T-cell (primary cell): Measurements from ENCODE around the gene ZC3H13. TPM values are rescaled to one million over a fixed set of nuclear protein-coding genes. Genes with fewer than 3 reads are reported as not detected.

Experiments used
- ATAC-seq, 4 experiments: fragments of 200-7000 bp in 3 of 4; fragments of 150-1000 bp in 1 of 4; cut with Tn5 transposase; replicated peaks in 1 of 4; 1 replicate in 3 of 4; 2 replicates in 1 of 4; pipeline ENCODE4 v1.10.0; 2021; ENCODE audit warnings: moderate library complexity in 3 of 4, mild to moderate bottlenecking in 2 of 4, moderate number of reproducible peaks in 1 of 4
- CTCF ChIA-PET, 2 donors: fragments of 300-600 bp; sonication (Branson Sonifier 250); formaldehyde crosslinking; loops; one replicate each; lab custom pipeline; 2022; ENCODE audit warnings: antibody characterized with exemption in 2 of 2; lab: Charles Lee
- POLR2A ChIA-PET, 2 donors: fragments of 300-600 bp; sonication (Branson Sonifier 250); formaldehyde crosslinking; loops; one replicate each; lab custom pipeline; 2022; ENCODE audit warnings: antibody characterized with exemption in 2 of 2; lab: Charles Lee
- DNase-seq, 35 experiments: peaks; one replicate each; pipeline versions ENCODE4 v3.0.0 to v3.0.0-alpha.2; 2013 to 2023
- H3K27ac ChIP-seq: one replicate; pipeline ENCODE4 v1.5.1; 2013; ENCODE audit warnings: low read length
- H3K27me3 ChIP-seq, 2 experiments: replicated peaks in 1 of 2; 1 replicate in 1 of 2; 2 replicates in 1 of 2; pipeline versions ENCODE4 v1.6.1 to v1.7.0; 2013; ENCODE audit warnings: low read length in 1 of 2, mixed read lengths in 1 of 2; ENCODE audit not compliant: control insufficient read depth in 2 of 2, insufficient read depth in 2 of 2; ENCODE audit errors: extremely low read depth in 1 of 2
- H3K36me3 ChIP-seq, 2 donors: 1 replicate in 1 of 2; 2 replicates in 1 of 2; pipeline versions ENCODE4 v1.6.1 to v1.7.0; 2013; ENCODE audit warnings: low read length in 1 of 2; ENCODE audit not compliant: control insufficient read depth in 2 of 2, insufficient read depth in 1 of 2; ENCODE audit errors: extremely low read depth in 1 of 2
- H3K4me1 ChIP-seq, 2 experiments: 1 replicate in 1 of 2; 2 replicates in 1 of 2; pipeline versions ENCODE4 v1.6.1 to v1.7.0; 2013; ENCODE audit warnings: low read length in 2 of 2, mixed read lengths in 1 of 2; ENCODE audit not compliant: insufficient read depth in 2 of 2, control insufficient read depth in 1 of 2; ENCODE audit errors: extremely low read depth in 1 of 2
- H3K4me3 ChIP-seq, 2 donors: 1 replicate in 1 of 2; 2 replicates in 1 of 2; pipeline versions ENCODE4 v1.5.1 to v1.7.0; 2013; ENCODE audit warnings: mild to moderate bottlenecking in 2 of 2, low read length in 1 of 2, moderate library complexity in 1 of 2; ENCODE audit not compliant: control insufficient read depth in 1 of 2; ENCODE audit errors: extremely low read depth in 1 of 2
- H3K9me3 ChIP-seq: 2 replicates; pipeline ENCODE4 v1.7.0; 2013
- H3K27ac Mint-ChIP-seq, 2 donors: one replicate each; pipeline ENCODE4 v1.8.0; 2020 to 2021; ENCODE audit warnings: mild to moderate bottlenecking in 2 of 2, mixed read lengths in 2 of 2
- H3K27me3 Mint-ChIP-seq, 2 donors: one replicate each; pipeline ENCODE4 v1.8.0; 2021 to 2022; ENCODE audit warnings: mixed read lengths in 2 of 2
- H3K36me3 Mint-ChIP-seq: one replicate; pipeline ENCODE4 v1.8.0; 2021; ENCODE audit warnings: mixed read lengths
- H3K4me1 Mint-ChIP-seq, 3 donors: one replicate each; pipeline ENCODE4 v1.8.0; 2020 to 2022; ENCODE audit warnings: mixed read lengths in 3 of 3, mild to moderate bottlenecking in 1 of 3
- H3K4me3 Mint-ChIP-seq, 3 donors: one replicate each; pipeline ENCODE4 v1.8.0; 2020 to 2022; ENCODE audit warnings: mild to moderate bottlenecking in 3 of 3, mixed read lengths in 3 of 3, moderate library complexity in 3 of 3
- H3K9me3 Mint-ChIP-seq, 3 donors: one replicate each; pipeline ENCODE4 v1.8.0; 2020 to 2022; ENCODE audit warnings: mixed read lengths in 3 of 3
- WGBS: methylation state at CpG from one replicate; pipeline ENCODE4 v1.1.5; 2013; ENCODE audit warnings: missing lambda C conversion rate; ENCODE audit not compliant: insufficient coverage; 5-methylcytosine and 5-hydroxymethylcytosine counted together
- total RNA-seq, 35 experiments: library from RNA in 6 of 35; stranded (reverse) in 6 of 35; fragments of 120-200 nt in 1 of 35; gene quantifications; one replicate each; pipeline versions ENCODE4 v1.2.1 to v1.2.4 and lab custom pipeline; 2013 to 2026

The ZC3H13 gene
- total RNA-seq, 5 donors from 2014 or later (not counting 1 experiment from before 2014, with no cell fraction given) = 41.9 to 61.5 (median 58.4) TPM

DNA sequence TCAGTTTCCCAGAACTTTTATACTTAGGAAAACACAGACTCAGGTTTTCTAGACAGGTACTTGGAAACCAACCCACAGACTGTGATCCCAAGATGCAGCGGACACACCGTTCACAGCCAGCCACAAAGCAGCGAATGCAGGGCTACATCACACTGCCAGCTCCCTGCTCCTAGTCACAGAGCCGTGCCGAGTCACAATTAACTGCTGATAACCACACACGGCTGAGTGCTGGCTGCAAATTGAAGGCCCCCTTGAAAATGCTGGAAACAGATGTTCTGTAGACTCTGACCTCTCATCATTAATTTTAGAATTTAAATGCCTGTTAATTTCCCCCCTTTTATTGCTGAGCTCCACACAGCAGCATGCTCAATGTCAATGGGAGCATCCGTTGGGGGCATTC is 122.4 kb downstream of the ZC3H13 start:
- WGBS = 88% methylated on average over 5 of the region's 7 CpGs
- Histone ChIP-seq H3K4me3 (no peak overlapping the region), H3K36me3 (no peaks in the 10 kb centered on the region), H3K27me3 (peaks cover 0 to 18% of the 10 kb centered on the region in 2 experiments), H3K9me3 (no peaks in the 10 kb centered on the region), H3K4me1 (no peaks in the 10 kb centered on the region), H3K27ac (no peak overlapping the region)
- Mint-ChIP-seq H3K27ac (no peak overlapping the region), H3K9me3 (no peaks in the 10 kb centered on the region), H3K4me3 (no peak overlapping the region), H3K4me1 (peaks cover 0 to 8% (median 0%) of the 10 kb centered on the region in 3 donors), H3K36me3 (no peaks in the 10 kb centered on the region), H3K27me3 (peaks cover 5 to 18% of the 10 kb centered on the region in 2 donors)
- ChIA-PET CTCF (no interaction called here), POLR2A (no interaction called here)
- DNase-seq (no peak), ATAC-seq (no peak)

DNA sequence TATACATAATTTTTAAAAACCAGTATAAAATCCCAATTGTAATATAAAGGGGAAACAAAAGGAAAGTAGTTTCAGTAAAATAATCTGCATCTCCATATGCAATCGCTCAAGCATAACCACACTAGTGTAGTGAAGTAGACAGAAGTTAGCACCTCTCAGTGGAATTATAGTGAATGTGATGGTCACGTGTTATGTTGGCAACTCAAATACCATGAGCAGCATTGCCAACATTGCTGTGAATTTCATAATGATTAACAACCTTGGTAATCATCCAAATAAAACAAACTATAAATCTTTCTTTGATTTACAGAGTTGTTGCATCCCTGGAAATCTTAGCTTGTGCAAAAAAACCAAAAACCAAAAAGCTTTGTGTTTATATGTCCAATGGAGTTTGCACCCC is 123.7 kb downstream of the ZC3H13 start:
- POLR2A ChIA-PET = no interaction called here
- H3K36me3 Mint-ChIP-seq = no peaks in the 10 kb centered on the region
- CTCF ChIA-PET = no interaction called here

DNA sequence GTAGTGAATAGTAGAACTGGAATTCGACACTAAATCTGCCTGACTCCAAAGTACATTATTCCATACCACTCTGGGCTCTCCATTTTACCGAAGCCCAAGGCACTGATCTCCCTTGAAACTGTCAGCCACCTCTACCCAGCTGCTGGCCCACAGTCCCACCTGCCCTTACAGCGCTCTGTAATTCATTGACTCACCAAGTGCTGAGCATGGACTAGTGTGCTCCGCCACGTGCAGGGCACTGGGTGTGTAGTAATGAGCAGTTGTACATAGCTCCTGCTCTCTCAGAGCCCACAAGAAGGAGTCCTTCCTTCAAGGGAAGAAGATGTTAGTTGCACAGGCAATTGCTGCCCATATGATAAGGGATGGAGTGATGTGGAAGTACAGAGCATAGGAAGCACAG is 124.4 kb downstream of the ZC3H13 start:
- H3K4me3 ChIP-seq = no peak overlapping the region
- no peaks in the 10 kb centered on the region for H3K4me1 ChIP-seq
- H3K27me3 Mint-ChIP-seq = peaks cover 5 to 9% of the 10 kb centered on the region in 2 donors
- H3K36me3 Mint-ChIP-seq = no peaks in the 10 kb centered on the region
- CTCF ChIA-PET = no interaction called here
- no peak overlapping the region for H3K27ac Mint-ChIP-seq
- WGBS = 60% methylated on average over 1 of the region's 5 CpGs
- DNase-seq (no peak), ATAC-seq (no peak)
- POLR2A ChIA-PET = no interaction called here
- H3K27ac ChIP-seq = no peak overlapping the region
- no peaks in the 10 kb centered on the region for H3K9me3 Mint-ChIP-seq
- no peaks in the 10 kb centered on the region for H3K9me3 ChIP-seq
- peaks cover 0 to 11% of the 10 kb centered on the region in 2 experiments for H3K27me3 ChIP-seq
- H3K36me3 ChIP-seq = no peaks in the 10 kb centered on the region
- H3K4me1 Mint-ChIP-seq = peaks cover 0 to 3% (median 0%) of the 10 kb centered on the region in 3 donors
- no peak overlapping the region for H3K4me3 Mint-ChIP-seq

More for the DNA sequence above, 123.7 kb downstream of the ZC3H13 start:
- Mint-ChIP-seq H3K27ac (no peak overlapping the region), H3K4me1 (peaks cover 0 to 8% (median 0%) of the 10 kb centered on the region in 3 donors), H3K27me3 (peaks cover 5 to 15% of the 10 kb centered on the region in 2 donors), H3K9me3 (no peaks in the 10 kb centered on the region), H3K4me3 (no peak overlapping the region)
- WGBS = no CpG with 5 or more reads among the region's 2 CpGs
- ATAC-seq (no peak), DNase-seq (no peak)
- Histone ChIP-seq H3K4me3 (no peak overlapping the region), H3K27ac (no peak overlapping the region), H3K4me1 (no peaks in the 10 kb centered on the region), H3K9me3 (no peaks in the 10 kb centered on the region), H3K36me3 (no peaks in the 10 kb centered on the region), H3K27me3 (peaks cover 0 to 15% of the 10 kb centered on the region in 2 experiments)

DNA sequence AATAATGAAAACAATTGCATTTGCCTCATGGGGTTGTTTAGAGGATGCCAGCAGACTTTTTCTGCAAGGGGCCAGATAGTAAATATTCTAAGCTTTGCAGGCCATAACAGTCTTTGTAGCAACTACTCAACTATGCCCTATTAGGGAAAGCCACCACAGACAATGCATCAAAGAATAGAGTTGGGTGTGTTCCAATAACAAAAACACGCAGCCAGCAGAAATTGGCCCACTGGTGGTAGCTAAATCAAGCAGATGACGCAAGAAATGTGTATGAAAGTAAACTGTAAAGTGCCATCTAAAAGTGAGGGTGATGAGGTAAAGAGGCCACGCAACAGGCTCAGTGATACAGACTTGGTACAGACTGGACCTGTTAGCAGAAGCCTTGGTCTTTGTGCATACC is 125.8 kb downstream of the ZC3H13 start:
- H3K27ac ChIP-seq = no peak overlapping the region
- DNase-seq = no peak
- Mint-ChIP-seq H3K4me1 (no peaks in the 10 kb centered on the region), H3K27ac (no peak overlapping the region), H3K36me3 (no peaks in the 10 kb centered on the region), H3K27me3 (peaks cover 0 to 5% of the 10 kb centered on the region in 2 donors), H3K4me3 (no peak overlapping the region), H3K9me3 (no peaks in the 10 kb centered on the region)
- H3K36me3 ChIP-seq = no peaks in the 10 kb centered on the region
- H3K4me3 ChIP-seq = no peak overlapping the region
- ChIA-PET POLR2A (no interaction called here), CTCF (no interaction called here)
- ATAC-seq = no peak
- no peaks in the 10 kb centered on the region for H3K4me1 ChIP-seq
- no peaks in the 10 kb centered on the region for H3K9me3 ChIP-seq
- WGBS = 94% methylated on average over 2 of the region's 3 CpGs
- H3K27me3 ChIP-seq = peaks cover 0 to 11% of the 10 kb centered on the region in 2 experiments

DNA sequence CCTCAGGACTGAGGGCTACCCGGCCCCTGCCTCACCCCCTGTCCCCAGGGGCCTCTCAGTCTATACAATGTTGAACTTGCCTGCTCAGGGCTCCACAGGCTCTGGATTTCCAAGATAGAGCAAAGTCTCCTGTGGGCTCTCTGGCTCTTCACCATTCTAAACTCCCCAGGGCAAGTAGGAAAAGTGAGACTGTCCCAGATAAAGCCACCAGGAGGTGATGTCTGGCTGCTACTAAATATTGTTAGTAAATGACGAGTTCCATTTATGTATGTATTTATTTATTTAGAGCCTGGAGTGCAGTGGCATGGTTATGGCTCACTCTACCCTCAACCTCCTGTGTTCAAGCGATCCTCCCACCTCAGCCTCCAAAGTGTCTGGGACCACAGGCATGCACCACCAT is 127.4 kb downstream of the ZC3H13 start:
- Mint-ChIP-seq H3K27ac (no peak overlapping the region), H3K4me1 (no peaks in the 10 kb centered on the region), H3K4me3 (no peak overlapping the region), H3K9me3 (no peaks in the 10 kb centered on the region), H3K36me3 (no peaks in the 10 kb centered on the region), H3K27me3 (peaks cover 0 to 4% of the 10 kb centered on the region in 2 donors)
- Histone ChIP-seq H3K27me3 (peaks cover 0 to 9% of the 10 kb centered on the region in 2 experiments), H3K36me3 (no peaks in the 10 kb centered on the region), H3K27ac (no peak overlapping the region), H3K4me3 (no peak overlapping the region), H3K4me1 (no peaks in the 10 kb centered on the region), H3K9me3 (no peaks in the 10 kb centered on the region)
- ATAC-seq = no peak
- CTCF ChIA-PET = no interaction called here
- no peak for DNase-seq
- no CpG with 5 or more reads among the region's 3 CpGs for WGBS
- POLR2A ChIA-PET = no interaction called here

DNA sequence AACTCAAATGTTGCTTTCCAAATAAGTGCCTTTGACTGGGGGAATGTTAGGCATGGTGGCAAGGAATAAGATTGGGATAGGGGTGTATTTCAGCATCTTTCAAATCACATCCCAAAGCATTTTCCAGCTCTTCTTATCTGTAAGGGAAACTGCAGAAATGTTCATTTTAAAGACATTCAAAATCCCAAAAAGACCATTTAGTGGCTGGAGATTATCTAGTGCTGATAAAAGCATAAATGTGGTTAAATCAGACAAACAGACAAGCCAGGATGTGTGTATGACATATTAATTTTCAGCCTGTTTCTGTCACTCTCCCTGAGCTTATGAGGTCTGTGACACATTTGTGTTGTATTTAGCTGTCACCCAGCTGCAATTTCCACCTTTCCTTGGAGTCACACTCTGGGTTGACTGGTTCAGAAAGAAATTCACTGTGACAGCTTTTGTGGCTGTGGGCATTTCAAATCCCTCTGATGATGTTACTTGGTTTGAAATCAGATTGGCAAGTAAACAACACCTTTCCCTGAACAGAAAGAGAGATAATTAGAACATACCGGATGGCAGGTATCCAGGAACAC is 131.3 kb downstream of the ZC3H13 start:
- peaks cover 0 to 4% of the 10 kb centered on the region in 2 donors for H3K27me3 Mint-ChIP-seq
- H3K4me3 Mint-ChIP-seq = no peak overlapping the region
- ChIA-PET CTCF (no interaction called here), POLR2A (no interaction called here)
- Histone ChIP-seq H3K27me3 (peaks cover 0 to 6% of the 10 kb centered on the region in 2 experiments), H3K4me1 (no peaks in the 10 kb centered on the region), H3K4me3 (no peak overlapping the region), H3K36me3 (no peaks in the 10 kb centered on the region), H3K9me3 (no peaks in the 10 kb centered on the region), H3K27ac (no peak overlapping the region)
- no peaks in the 10 kb centered on the region for H3K9me3 Mint-ChIP-seq
- DNase-seq = no peak
- no peaks in the 10 kb centered on the region for H3K4me1 Mint-ChIP-seq
- ATAC-seq = no peak
- WGBS = no CpG with 5 or more reads among the region's 1 CpG
- no peaks in the 10 kb centered on the region for H3K36me3 Mint-ChIP-seq
- no peak overlapping the region for H3K27ac Mint-ChIP-seq
